ENCODE results near the gene IQCF5. TPM values are rescaled to one million over a fixed set of nuclear protein-coding genes. Genes with fewer than 3 reads are reported as not detected.
"Not testable (repeated sequence)": the region's sequence is repeated elsewhere in the genome, so short reads cannot be mapped to it uniquely, and the experiment has no call there.

IQCF5 gene
- total and polyA plus RNA-seq, 4 donors, result not detected

DNA sequence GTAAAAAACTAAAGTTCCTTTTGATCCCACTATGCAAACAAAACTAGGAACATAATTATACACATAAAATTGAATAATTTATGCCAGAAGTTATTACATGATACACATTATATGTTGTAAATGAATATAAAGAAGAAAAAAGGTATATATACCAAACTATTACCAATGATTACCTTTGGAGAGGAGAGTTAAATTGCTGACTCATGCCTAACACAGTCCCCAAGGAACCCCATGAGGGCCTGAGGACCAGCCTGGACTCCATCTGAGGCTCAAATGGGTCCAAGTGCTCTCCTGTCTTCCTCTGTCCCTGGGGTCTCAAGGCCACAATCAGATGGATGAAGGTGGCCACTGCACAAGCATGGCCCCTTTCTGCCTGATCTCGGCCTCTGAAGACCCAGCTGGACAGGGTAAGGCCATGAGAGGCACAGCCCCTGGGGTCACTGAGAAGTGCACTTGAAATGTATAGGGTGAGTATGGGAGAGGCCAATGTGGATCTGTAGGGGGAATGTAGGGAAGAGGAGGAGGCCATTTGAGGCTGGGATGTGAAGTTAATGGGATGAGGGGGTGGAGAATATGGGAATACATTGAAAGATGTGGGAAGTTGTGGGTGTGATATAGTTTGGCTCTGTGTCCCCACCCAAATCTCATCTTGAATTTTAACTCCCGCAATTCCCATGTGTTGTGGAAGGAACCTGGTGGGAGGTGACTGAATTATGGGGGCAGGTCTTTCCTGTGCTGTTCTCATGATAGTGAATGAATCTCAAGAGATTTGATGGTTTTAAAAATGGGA is 28.8 kb upstream of the IQCF5 start:
- no peak overlapping the region for H3K9ac ChIP-seq (ENCODE audit: low read depth in 1 of 2, low read length in 2 of 2)
- no peak overlapping the region for H3K4me3 ChIP-seq (ENCODE audit: low read depth in 1 of 3, low read length in 3 of 3)
- 94% methylated on average over 2 of the region's 2 CpGs for WGBS
- no peak overlapping the region for H3K27ac ChIP-seq (ENCODE audit: low read depth in 1 of 2, low read length in 2 of 2)
- H3K27me3 ChIP-seq (ENCODE audit: control insufficient read depth in 4 of 4, insufficient read depth in 4 of 4, low read length in 3 of 4), result no peaks in the 10 kb centered on the region
- DNase-seq (ENCODE audit: low spot score), result no peak
- H3K36me3 ChIP-seq (ENCODE audit: control insufficient read depth in 4 of 4, insufficient read depth in 3 of 4, low read depth in 1 of 4, low read length in 3 of 4), result no peaks in the 10 kb centered on the region
- no peaks in the 10 kb centered on the region for H3K4me1 ChIP-seq (ENCODE audit: control insufficient read depth in 4 of 4, insufficient read depth in 4 of 4, low read length in 3 of 4)
- TF ChIP-seq, protein P1, sequence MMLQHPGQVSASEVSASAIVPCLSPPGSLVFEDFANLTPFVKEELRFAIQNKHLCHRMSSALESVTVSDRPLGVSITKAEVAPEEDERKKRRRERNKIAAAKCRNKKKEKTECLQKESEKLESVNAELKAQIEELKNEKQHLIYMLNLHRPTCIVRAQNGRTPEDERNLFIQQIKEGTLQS (IDR thresholded peaks at IDR 0.05), result no peak
- TF ChIP-seq FOXA2 (IDR thresholded peaks at IDR 0.05) (no peak), JUND (IDR thresholded peaks at IDR 0.05) (no peak), TAF1 (conservative IDR thresholded peaks at IDR 0.05) (no peak), HNF4G (IDR thresholded peaks at IDR 0.05) (no peak), RAD21 (IDR thresholded peaks at IDR 0.05) (no peak), SP1 (IDR thresholded peaks at IDR 0.05) (no peak), YY1 (IDR thresholded peaks at IDR 0.05) (no peak), EGR1 (IDR thresholded peaks at IDR 0.05; ENCODE audit: low read depth in 2 of 2) (no peak), HNF4A (conservative IDR thresholded peaks at IDR 0.05) (no peak), RXRA (IDR thresholded peaks at IDR 0.05) (no peak), NR2F2 (IDR thresholded peaks at IDR 0.05) (no peak), FOXA1 (IDR thresholded peaks at IDR 0.05) (no peak), GABPA (IDR thresholded peaks at IDR 0.05 in 1 of 2, conservative IDR thresholded peaks at IDR 0.05 in 1 of 2) (no peak)
- TF ChIP-seq, protein P2, sequence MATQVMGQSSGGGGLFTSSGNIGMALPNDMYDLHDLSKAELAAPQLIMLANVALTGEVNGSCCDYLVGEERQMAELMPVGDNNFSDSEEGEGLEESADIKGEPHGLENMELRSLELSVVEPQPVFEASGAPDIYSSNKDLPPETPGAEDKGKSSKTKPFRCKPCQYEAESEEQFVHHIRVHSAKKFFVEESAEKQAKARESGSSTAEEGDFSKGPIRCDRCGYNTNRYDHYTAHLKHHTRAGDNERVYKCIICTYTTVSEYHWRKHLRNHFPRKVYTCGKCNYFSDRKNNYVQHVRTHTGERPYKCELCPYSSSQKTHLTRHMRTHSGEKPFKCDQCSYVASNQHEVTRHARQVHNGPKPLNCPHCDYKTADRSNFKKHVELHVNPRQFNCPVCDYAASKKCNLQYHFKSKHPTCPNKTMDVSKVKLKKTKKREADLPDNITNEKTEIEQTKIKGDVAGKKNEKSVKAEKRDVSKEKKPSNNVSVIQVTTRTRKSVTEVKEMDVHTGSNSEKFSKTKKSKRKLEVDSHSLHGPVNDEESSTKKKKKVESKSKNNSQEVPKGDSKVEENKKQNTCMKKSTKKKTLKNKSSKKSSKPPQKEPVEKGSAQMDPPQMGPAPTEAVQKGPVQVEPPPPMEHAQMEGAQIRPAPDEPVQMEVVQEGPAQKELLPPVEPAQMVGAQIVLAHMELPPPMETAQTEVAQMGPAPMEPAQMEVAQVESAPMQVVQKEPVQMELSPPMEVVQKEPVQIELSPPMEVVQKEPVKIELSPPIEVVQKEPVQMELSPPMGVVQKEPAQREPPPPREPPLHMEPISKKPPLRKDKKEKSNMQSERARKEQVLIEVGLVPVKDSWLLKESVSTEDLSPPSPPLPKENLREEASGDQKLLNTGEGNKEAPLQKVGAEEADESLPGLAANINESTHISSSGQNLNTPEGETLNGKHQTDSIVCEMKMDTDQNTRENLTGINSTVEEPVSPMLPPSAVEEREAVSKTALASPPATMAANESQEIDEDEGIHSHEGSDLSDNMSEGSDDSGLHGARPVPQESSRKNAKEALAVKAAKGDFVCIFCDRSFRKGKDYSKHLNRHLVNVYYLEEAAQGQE (IDR thresholded peaks at IDR 0.05), result no peak
- TF ChIP-seq, protein P3, sequence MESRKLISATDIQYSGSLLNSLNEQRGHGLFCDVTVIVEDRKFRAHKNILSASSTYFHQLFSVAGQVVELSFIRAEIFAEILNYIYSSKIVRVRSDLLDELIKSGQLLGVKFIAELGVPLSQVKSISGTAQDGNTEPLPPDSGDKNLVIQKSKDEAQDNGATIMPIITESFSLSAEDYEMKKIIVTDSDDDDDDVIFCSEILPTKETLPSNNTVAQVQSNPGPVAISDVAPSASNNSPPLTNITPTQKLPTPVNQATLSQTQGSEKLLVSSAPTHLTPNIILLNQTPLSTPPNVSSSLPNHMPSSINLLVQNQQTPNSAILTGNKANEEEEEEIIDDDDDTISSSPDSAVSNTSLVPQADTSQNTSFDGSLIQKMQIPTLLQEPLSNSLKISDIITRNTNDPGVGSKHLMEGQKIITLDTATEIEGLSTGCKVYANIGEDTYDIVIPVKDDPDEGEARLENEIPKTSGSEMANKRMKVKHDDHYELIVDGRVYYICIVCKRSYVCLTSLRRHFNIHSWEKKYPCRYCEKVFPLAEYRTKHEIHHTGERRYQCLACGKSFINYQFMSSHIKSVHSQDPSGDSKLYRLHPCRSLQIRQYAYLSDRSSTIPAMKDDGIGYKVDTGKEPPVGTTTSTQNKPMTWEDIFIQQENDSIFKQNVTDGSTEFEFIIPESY (IDR thresholded peaks at IDR 0.05), result no peak
- TF ChIP-seq, protein P4, sequence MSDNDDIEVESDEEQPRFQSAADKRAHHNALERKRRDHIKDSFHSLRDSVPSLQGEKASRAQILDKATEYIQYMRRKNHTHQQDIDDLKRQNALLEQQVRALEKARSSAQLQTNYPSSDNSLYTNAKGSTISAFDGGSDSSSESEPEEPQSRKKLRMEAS (IDR thresholded peaks at IDR 0.05), result no peak
- TF ChIP-seq, protein P5, sequence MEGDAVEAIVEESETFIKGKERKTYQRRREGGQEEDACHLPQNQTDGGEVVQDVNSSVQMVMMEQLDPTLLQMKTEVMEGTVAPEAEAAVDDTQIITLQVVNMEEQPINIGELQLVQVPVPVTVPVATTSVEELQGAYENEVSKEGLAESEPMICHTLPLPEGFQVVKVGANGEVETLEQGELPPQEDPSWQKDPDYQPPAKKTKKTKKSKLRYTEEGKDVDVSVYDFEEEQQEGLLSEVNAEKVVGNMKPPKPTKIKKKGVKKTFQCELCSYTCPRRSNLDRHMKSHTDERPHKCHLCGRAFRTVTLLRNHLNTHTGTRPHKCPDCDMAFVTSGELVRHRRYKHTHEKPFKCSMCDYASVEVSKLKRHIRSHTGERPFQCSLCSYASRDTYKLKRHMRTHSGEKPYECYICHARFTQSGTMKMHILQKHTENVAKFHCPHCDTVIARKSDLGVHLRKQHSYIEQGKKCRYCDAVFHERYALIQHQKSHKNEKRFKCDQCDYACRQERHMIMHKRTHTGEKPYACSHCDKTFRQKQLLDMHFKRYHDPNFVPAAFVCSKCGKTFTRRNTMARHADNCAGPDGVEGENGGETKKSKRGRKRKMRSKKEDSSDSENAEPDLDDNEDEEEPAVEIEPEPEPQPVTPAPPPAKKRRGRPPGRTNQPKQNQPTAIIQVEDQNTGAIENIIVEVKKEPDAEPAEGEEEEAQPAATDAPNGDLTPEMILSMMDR (IDR thresholded peaks at IDR 0.05; ENCODE audit: low read depth, low read length, missing input control), result no peak
- H3K9me3 ChIP-seq (ENCODE audit: control insufficient read depth in 4 of 4, low read length in 3 of 4), result no peaks in the 10 kb centered on the region

DNA sequence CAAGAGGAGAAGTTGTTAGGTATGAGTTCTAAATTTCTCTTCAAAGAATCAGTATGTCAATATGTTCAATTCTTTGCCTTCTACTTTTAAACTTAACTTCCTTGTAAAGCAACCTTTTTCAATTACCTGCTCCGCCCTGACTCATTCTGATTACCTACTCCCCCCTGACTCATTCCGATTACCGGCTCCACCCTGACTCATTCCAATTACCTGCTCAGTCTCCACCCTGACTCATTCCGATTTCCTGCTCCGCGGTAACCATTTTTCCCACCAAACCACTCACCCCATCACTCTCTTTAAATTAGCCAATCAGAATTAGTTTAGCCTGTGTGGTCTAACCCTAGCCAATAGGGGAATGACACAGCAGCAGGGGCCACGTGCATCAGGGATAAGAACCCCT is 27.0 kb upstream of the IQCF5 start:
- H3K9me3 ChIP-seq (ENCODE audit: control insufficient read depth in 4 of 4, low read length in 3 of 4); H3K27ac ChIP-seq (ENCODE audit: low read depth in 1 of 2, low read length in 2 of 2); H3K4me1 ChIP-seq (ENCODE audit: control insufficient read depth in 4 of 4, insufficient read depth in 4 of 4, low read length in 3 of 4); H3K4me3 ChIP-seq (ENCODE audit: low read depth in 1 of 3, low read length in 3 of 3); H3K36me3 ChIP-seq (ENCODE audit: control insufficient read depth in 4 of 4, insufficient read depth in 3 of 4, low read depth in 1 of 4, low read length in 3 of 4); H3K9ac ChIP-seq (ENCODE audit: low read depth in 1 of 2, low read length in 2 of 2); H3K27me3 ChIP-seq (ENCODE audit: control insufficient read depth in 4 of 4, insufficient read depth in 4 of 4, low read length in 3 of 4); DNase-seq (ENCODE audit: low spot score): not testable (repeated sequence)
- 77% methylated on average over 6 of the region's 7 CpGs for WGBS

DNA sequence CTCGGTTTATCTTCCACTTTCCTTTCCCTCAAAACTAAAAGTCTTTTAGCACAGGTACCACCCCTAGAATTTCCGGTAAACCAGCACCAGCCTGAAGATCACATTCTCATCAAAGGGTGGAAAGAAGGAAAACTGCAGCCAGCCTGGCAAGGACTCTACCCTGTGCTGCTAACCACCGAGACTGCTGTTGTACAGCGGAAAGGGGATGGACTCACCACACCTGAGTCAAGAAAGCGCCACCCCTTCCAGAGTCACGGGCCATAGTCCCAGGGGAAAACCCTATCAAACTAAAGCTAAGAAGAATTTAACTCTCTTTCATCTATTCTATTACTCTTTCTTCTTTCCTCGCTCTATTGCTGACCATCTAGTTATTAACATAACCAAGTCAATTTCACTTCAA is 24.6 kb upstream of the IQCF5 start:
- H3K27ac ChIP-seq (ENCODE audit: low read depth in 1 of 2, low read length in 2 of 2); H3K9ac ChIP-seq (ENCODE audit: low read depth in 1 of 2, low read length in 2 of 2); H3K4me1 ChIP-seq (ENCODE audit: control insufficient read depth in 4 of 4, insufficient read depth in 4 of 4, low read length in 3 of 4); DNase-seq (ENCODE audit: low spot score); H3K36me3 ChIP-seq (ENCODE audit: control insufficient read depth in 4 of 4, insufficient read depth in 3 of 4, low read depth in 1 of 4, low read length in 3 of 4); H3K9me3 ChIP-seq (ENCODE audit: control insufficient read depth in 4 of 4, low read length in 3 of 4); H3K4me3 ChIP-seq (ENCODE audit: low read depth in 1 of 3, low read length in 3 of 3); H3K27me3 ChIP-seq (ENCODE audit: control insufficient read depth in 4 of 4, insufficient read depth in 4 of 4, low read length in 3 of 4): not testable (repeated sequence)
- 67% methylated on average over 7 of the region's 7 CpGs for WGBS
